MM.1S (cell line): Measurements from ENCODE around the gene SLC30A5.

Experiments
- DNase-seq: peaks from one replicate; pipeline ENCODE4 v3.0.0-alpha.2; 2015
- H2AFZ ChIP-seq: fragments of 300-600 bp; sonication (generic); 2 replicates; pipeline ENCODE4 v1.6.0; 2016; ENCODE audit warnings: antibody characterized with exemption, low read length
- H3F3A ChIP-seq: fragments of 300-600 bp; sonication (generic); 2 replicates; pipeline ENCODE4 v1.6.1; 2016; ENCODE audit warnings: mild to moderate bottlenecking, antibody characterized with exemption, low read length, moderate library complexity, mixed read lengths; ENCODE audit not compliant: insufficient read depth
- H3K27ac ChIP-seq: fragments of 300-600 bp; sonication (generic); 2 replicates; pipeline ENCODE4 v1.5.1; 2016; ENCODE audit warnings: mild to moderate bottlenecking, low read length
- H3K27me3 ChIP-seq: fragments of 300-600 bp; sonication (generic); replicated peaks from 2 replicates; pipeline ENCODE4 v1.6.0; 2016; ENCODE audit warnings: low read length; ENCODE audit not compliant: insufficient read depth
- H3K36me3 ChIP-seq: fragments of 300-600 bp; sonication (generic); replicated peaks from 2 replicates; pipeline ENCODE4 v1.6.1; 2016; ENCODE audit warnings: mild to moderate bottlenecking, low read length, mixed read lengths; ENCODE audit not compliant: insufficient read depth
- H3K4me1 ChIP-seq: fragments of 300-600 bp; sonication (generic); 2 replicates; pipeline ENCODE4 v1.6.1; 2016; ENCODE audit warnings: low read length, mixed read lengths
- H3K4me2 ChIP-seq: fragments of 300-600 bp; sonication (generic); 2 replicates; pipeline ENCODE4 v1.6.0; 2016; ENCODE audit warnings: low read depth, low read length
- H3K4me3 ChIP-seq: fragments of 300-600 bp; sonication (generic); 2 replicates; pipeline ENCODE4 v1.5.1; 2016; ENCODE audit warnings: low read length, mixed read lengths
- H3K79me2 ChIP-seq: fragments of 300-600 bp; sonication (generic); 2 replicates; pipeline ENCODE4 v1.6.1; 2016; ENCODE audit warnings: mixed run types, low read length, mixed read lengths
- H3K9ac ChIP-seq: fragments of 300-600 bp; sonication (generic); 2 replicates; pipeline ENCODE4 v1.6.1; 2016; ENCODE audit warnings: low read length, mixed read lengths
- H3K9me2 ChIP-seq: fragments of 300-600 bp; sonication (generic); replicated peaks from 2 replicates; pipeline ENCODE4 v1.6.1; 2016; ENCODE audit warnings: mild to moderate bottlenecking, low read length, mixed read lengths; ENCODE audit not compliant: insufficient read depth
- H3K9me3 ChIP-seq: fragments of 300-600 bp; sonication (generic); replicated peaks from 2 replicates; pipeline ENCODE4 v1.6.1; 2016; ENCODE audit warnings: mild to moderate bottlenecking, low read length, mixed read lengths; ENCODE audit not compliant: insufficient read depth
- H4K20me1 ChIP-seq: fragments of 300-600 bp; sonication (generic); 2 replicates; pipeline ENCODE4 v1.6.1; 2016; ENCODE audit warnings: mild to moderate bottlenecking, low read length, moderate library complexity, mixed read lengths; ENCODE audit not compliant: insufficient read depth
- EZH2 ChIP-seq: fragments of 300-600 bp; sonication (generic); optimal IDR thresholded peaks from 2 replicates; pipeline ENCODE3; 2017; ENCODE audit warnings: low read depth, mild to moderate bottlenecking, antibody characterized with exemption, low read length, mixed read lengths
- EZH2phosphoT487 ChIP-seq: fragments of 300-600 bp; sonication (generic); IDR thresholded peaks from 2 replicates; pipeline ENCODE4 v1.6.1; 2018; ENCODE audit warnings: antibody characterized with exemption, low read length
- TF ChIP-seq, protein P1 (sequence below): fragments of 300-600 bp; sonication (generic); IDR thresholded peaks from 2 replicates; pipeline ENCODE4 v1.5.1; 2016; ENCODE audit warnings: antibody characterized with exemption, low read length, mixed read lengths

Gene SLC30A5

GRCh38 chr5:69149676-69150010, 55.8 kb downstream of the SLC30A5 start:
- no peak for DNase-seq
- Histone ChIP-seq H3K79me2 (no peaks in the 10 kb centered on the region), H3K27me3 (no peaks in the 10 kb centered on the region), H3F3A (no peaks in the 10 kb centered on the region), H3K4me2 (no peak overlapping the region), H3K9ac (no peak overlapping the region), H3K27ac (no peak overlapping the region), H3K36me3 (no peaks in the 10 kb centered on the region), H3K9me3 (no peaks in the 10 kb centered on the region), H4K20me1 (no peaks in the 10 kb centered on the region), H3K4me3 (no peak overlapping the region), H2AFZ (no peak overlapping the region), H3K4me1 (no peaks in the 10 kb centered on the region), H3K9me2 (no peaks in the 10 kb centered on the region)
- no peak for TF ChIP-seq EZH2phosphoT487
- no peak for TF ChIP-seq EZH2

DNA sequence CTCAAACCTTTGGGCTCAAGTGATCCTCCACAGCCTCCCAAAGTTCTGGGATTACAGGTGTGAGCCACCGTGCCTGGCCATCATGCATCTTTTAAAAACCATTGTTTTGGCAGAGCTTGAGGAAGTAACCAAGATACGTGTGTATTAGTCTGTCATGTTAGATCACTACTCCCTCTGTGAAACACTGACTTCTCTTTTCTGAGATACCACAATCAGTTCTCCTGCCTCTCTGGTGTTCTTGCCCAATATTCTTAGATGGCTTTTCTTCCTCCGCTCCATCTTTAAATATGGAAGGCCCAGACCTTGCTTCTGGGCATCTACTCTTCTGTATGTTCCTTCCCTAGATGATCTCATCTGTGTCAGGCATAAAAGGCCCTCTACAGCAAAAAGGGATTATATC, 58.9 kb downstream of the SLC30A5 start:
- Histone ChIP-seq H3K9me3 (no peaks in the 10 kb centered on the region), H3K79me2 (no peaks in the 10 kb centered on the region), H3K4me1 (no peaks in the 10 kb centered on the region), H4K20me1 (no peaks in the 10 kb centered on the region), H3K4me3 (no peak overlapping the region), H3K36me3 (no peaks in the 10 kb centered on the region), H3K27ac (no peak overlapping the region), H3F3A (no peaks in the 10 kb centered on the region), H2AFZ (no peak overlapping the region), H3K4me2 (no peak overlapping the region), H3K9ac (no peak overlapping the region), H3K27me3 (no peaks in the 10 kb centered on the region), H3K9me2 (no peaks in the 10 kb centered on the region)
- no peak for DNase-seq
- TF ChIP-seq EZH2 (no peak), EZH2phosphoT487 (no peak)
- TF ChIP-seq, protein P1, sequence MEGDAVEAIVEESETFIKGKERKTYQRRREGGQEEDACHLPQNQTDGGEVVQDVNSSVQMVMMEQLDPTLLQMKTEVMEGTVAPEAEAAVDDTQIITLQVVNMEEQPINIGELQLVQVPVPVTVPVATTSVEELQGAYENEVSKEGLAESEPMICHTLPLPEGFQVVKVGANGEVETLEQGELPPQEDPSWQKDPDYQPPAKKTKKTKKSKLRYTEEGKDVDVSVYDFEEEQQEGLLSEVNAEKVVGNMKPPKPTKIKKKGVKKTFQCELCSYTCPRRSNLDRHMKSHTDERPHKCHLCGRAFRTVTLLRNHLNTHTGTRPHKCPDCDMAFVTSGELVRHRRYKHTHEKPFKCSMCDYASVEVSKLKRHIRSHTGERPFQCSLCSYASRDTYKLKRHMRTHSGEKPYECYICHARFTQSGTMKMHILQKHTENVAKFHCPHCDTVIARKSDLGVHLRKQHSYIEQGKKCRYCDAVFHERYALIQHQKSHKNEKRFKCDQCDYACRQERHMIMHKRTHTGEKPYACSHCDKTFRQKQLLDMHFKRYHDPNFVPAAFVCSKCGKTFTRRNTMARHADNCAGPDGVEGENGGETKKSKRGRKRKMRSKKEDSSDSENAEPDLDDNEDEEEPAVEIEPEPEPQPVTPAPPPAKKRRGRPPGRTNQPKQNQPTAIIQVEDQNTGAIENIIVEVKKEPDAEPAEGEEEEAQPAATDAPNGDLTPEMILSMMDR, result no peak

DNA sequence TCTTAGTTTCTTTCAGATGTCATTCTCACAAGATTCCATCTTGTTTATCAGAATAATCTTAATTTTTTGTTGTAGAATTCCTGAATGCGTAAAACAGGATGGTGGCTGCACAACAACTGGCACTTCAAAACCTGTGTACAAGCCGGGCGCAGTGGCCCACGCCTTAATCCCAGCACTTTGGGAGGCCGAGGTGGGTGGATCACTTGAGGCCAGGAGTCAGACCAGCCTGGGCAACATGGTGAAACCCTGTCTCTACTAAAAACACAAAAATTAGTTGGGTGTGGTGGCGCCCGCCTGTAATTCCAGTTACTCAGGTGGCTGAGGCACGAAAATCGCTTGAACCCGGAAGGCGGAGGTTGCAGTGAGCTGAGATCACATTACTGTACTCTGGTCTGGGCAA, 62.6 kb downstream of the SLC30A5 start:
- Histone ChIP-seq H3K4me3 (no peak overlapping the region), H3K9ac (no peak overlapping the region), H2AFZ (no peak overlapping the region), H3K9me2 (no peaks in the 10 kb centered on the region), H3K4me1 (no peaks in the 10 kb centered on the region), H3K27me3 (no peaks in the 10 kb centered on the region), H3K79me2 (no peaks in the 10 kb centered on the region), H3K27ac (no peak overlapping the region), H3K9me3 (no peaks in the 10 kb centered on the region), H4K20me1 (no peaks in the 10 kb centered on the region), H3K4me2 (no peak overlapping the region), H3F3A (no peaks in the 10 kb centered on the region), H3K36me3 (no peaks in the 10 kb centered on the region)
- TF ChIP-seq, protein P1, result no peak
- TF ChIP-seq EZH2phosphoT487 (no peak), EZH2 (no peak)
- DNase-seq, result no peak

- H4K20me1 ChIP-seq, result no peaks in the 10 kb centered on the region
- H3K79me2 ChIP-seq, result no peaks in the 10 kb centered on the region
- no peaks in the 10 kb centered on the region for H3K4me1 ChIP-seq
- no peaks in the 10 kb centered on the region for H3K9me2 ChIP-seq
- H3K9me3 ChIP-seq, result no peaks in the 10 kb centered on the region
- no peak overlapping the region for H2AFZ ChIP-seq
- no peak for TF ChIP-seq EZH2
- TF ChIP-seq EZH2phosphoT487, result no peak
- TF ChIP-seq, protein P1, result no peak
- H3K27ac ChIP-seq, result no peak overlapping the region
- H3K27me3 ChIP-seq, result no peaks in the 10 kb centered on the region
- no peak overlapping the region for H3K9ac ChIP-seq
- no peaks in the 10 kb centered on the region for H3F3A ChIP-seq
- no peak for DNase-seq
- no peak overlapping the region for H3K4me3 ChIP-seq
- no peak overlapping the region for H3K4me2 ChIP-seq
- no peaks in the 10 kb centered on the region for H3K36me3 ChIP-seq
Measured at GRCh38 chr5:69158039-69158438, 64.2 kb downstream of the SLC30A5 start.
